OCI-LY3 (cell line): ENCODE measurements around the gene CYYR1.

Experiments used
- H2AFZ ChIP-seq: fragments of 200-600, 300-600 bp; shearing (Covaris generic); 2 replicates; pipeline ENCODE4 v1.6.0; 2014; ENCODE audit warnings: antibody characterized with exemption, low read depth, low read length
- H3K27ac ChIP-seq: fragments of 200-600, 300-600 bp; sonication (generic); 2 replicates; pipeline ENCODE4 v1.5.1; 2014; ENCODE audit warnings: mild to moderate bottlenecking, low read length, moderate library complexity, mixed read lengths
- H3K27me3 ChIP-seq: fragments of 200-600, 300-600 bp; sonication (generic); 2 replicates; pipeline ENCODE4 v1.6.1; 2014; ENCODE audit warnings: low read depth, low read length, mixed read lengths
- H3K36me3 ChIP-seq: fragments of 200-600, 300-600 bp; sonication (generic); replicated peaks from 2 replicates; pipeline ENCODE3; 2014; ENCODE audit warnings: low read depth, low read length, mixed read lengths
- H3K4me1 ChIP-seq: fragments of 300-600, 200-600 bp; sonication (generic); 2 replicates; pipeline ENCODE4 v1.6.1; 2014; ENCODE audit warnings: low read length, mixed read lengths
- H3K4me2 ChIP-seq: fragments of 200-600, 300-600 bp; sonication (generic); 2 replicates; pipeline ENCODE4 v1.6.1; 2014; ENCODE audit warnings: low read length, mixed read lengths
- H3K4me3 ChIP-seq: fragments of 300-600, 200-600 bp; sonication (generic); 2 replicates; pipeline ENCODE4 v1.5.1; 2014; ENCODE audit warnings: antibody characterized with exemption, mild to moderate bottlenecking, low read length, moderate library complexity
- H3K79me2 ChIP-seq: fragments of 300-600, 200-600 bp; shearing (Covaris generic); 2 replicates; pipeline ENCODE4 v1.6.1; 2014; ENCODE audit warnings: mild to moderate bottlenecking, low read length, mixed read lengths
- H3K9ac ChIP-seq: fragments of 300-600, 200-600 bp; shearing (Covaris generic); 2 replicates; pipeline ENCODE4 v1.6.0; 2014; ENCODE audit warnings: mild to moderate bottlenecking, low read length, moderate library complexity
- H3K9me3 ChIP-seq: fragments of 200-600, 300-600 bp; shearing (Covaris generic); 2 replicates; pipeline ENCODE4 v1.6.1; 2014; ENCODE audit warnings: low read length, mixed read lengths; ENCODE audit not compliant: insufficient read depth
- H4K20me1 ChIP-seq: fragments of 200-600, 300-600 bp; sonication (generic); 2 replicates; pipeline ENCODE4 v1.6.1; 2016; ENCODE audit warnings: low read length, mixed read lengths; ENCODE audit not compliant: insufficient read depth
- EZH2phosphoT487 ChIP-seq: fragments of 200-600 bp; shearing (Covaris generic); IDR thresholded peaks from 2 replicates; pipeline ENCODE4 v1.6.1; 2018; ENCODE audit warnings: antibody characterized with exemption, mixed run types, low read depth
- TF ChIP-seq, protein P1 (sequence below): fragments of 200-600, 300-600 bp; sonication (generic); IDR thresholded peaks from 2 replicates; pipeline ENCODE4 v1.5.1; 2014; ENCODE audit warnings: antibody characterized with exemption, low read length, low read depth

CYYR1 gene

DNA sequence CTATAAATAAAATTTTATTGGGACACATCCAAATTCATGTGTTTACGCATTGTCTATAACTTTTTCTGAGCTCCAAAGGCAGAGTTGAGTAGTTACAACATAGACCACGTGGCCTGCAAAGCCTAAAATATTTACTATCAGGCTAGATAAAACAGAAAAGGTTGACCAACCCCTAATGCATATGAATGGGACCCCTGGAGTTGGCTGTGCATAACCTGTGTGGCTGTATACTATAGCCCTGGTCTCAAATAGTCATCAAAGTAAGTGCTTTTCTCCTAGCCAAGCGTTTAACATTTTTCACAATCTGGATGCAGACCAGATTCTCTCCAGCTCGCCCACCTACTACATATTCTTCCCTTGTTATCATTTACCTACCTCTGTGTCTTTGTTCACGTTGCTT lies 60.4 kb downstream of the CYYR1 start:
- Histone ChIP-seq H4K20me1 (no peaks in the 10 kb centered on the region), H3K27me3 (no peaks in the 10 kb centered on the region), H3K79me2 (no peaks in the 10 kb centered on the region), H3K9ac (no peak overlapping the region), H3K27ac (no peak overlapping the region), H3K4me1 (peaks cover 6% of the 10 kb centered on the region; the same call in 1 of the 2 replicates), H3K36me3 (no peaks in the 10 kb centered on the region), H3K4me2 (no peak overlapping the region), H3K4me3 (no peak overlapping the region), H3K9me3 (no peaks in the 10 kb centered on the region), H2AFZ (no peak overlapping the region)
- TF ChIP-seq, protein P1, sequence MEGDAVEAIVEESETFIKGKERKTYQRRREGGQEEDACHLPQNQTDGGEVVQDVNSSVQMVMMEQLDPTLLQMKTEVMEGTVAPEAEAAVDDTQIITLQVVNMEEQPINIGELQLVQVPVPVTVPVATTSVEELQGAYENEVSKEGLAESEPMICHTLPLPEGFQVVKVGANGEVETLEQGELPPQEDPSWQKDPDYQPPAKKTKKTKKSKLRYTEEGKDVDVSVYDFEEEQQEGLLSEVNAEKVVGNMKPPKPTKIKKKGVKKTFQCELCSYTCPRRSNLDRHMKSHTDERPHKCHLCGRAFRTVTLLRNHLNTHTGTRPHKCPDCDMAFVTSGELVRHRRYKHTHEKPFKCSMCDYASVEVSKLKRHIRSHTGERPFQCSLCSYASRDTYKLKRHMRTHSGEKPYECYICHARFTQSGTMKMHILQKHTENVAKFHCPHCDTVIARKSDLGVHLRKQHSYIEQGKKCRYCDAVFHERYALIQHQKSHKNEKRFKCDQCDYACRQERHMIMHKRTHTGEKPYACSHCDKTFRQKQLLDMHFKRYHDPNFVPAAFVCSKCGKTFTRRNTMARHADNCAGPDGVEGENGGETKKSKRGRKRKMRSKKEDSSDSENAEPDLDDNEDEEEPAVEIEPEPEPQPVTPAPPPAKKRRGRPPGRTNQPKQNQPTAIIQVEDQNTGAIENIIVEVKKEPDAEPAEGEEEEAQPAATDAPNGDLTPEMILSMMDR = no peak
- no peak for TF ChIP-seq EZH2phosphoT487

DNA sequence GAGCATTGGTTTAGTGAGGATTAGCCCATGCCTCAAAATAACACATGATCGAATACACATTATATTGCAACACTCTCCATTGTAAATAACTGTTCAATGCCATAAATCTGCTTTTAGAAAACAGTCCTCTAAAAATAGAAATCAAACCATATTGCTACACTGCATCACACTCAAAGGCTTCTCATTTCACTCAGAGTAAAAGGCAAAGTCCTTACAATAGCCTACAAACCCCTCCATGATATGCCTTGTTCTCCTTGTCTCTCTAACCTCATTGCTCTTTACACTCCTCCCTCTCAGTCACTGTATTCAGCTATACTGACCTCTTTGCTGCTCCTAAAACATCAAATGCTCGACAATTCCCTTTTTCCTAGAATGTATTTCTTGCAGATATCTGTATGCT lies 64.2 kb downstream of the CYYR1 start:
- Histone ChIP-seq H4K20me1 (no peaks in the 10 kb centered on the region), H3K4me1 (no peaks in the 10 kb centered on the region), H3K9ac (no peak overlapping the region), H3K4me3 (no peak overlapping the region), H3K79me2 (no peaks in the 10 kb centered on the region), H3K36me3 (no peaks in the 10 kb centered on the region), H3K27me3 (no peaks in the 10 kb centered on the region), H3K9me3 (no peaks in the 10 kb centered on the region), H3K27ac (no peak overlapping the region), H3K4me2 (no peak overlapping the region), H2AFZ (no peak overlapping the region)
- no peak for TF ChIP-seq EZH2phosphoT487
- TF ChIP-seq, protein P1 = no peak

DNA sequence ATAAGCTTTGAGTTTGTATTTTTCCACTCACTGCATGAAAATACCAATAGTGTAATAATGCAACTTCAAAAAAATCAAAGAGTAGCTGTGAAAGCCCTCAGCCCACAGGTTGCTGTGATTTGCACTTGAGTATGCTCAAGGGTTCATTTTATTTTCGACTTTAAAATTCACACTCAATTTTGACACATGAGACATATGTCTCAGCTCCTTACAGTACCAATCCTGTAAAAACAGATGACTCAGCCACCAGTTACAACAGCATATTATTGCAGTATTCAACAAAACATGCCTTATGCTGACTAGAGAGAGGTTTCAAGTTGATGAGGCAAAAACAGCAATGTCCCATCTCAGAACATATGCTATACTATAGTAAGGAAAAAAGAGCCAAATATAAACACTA lies 66.1 kb downstream of the CYYR1 start:
- Histone ChIP-seq H3K36me3 (no peaks in the 10 kb centered on the region), H3K27ac (no peak overlapping the region), H3K4me3 (no peak overlapping the region), H3K9ac (no peak overlapping the region), H3K27me3 (no peaks in the 10 kb centered on the region), H2AFZ (no peak overlapping the region), H3K4me2 (no peak overlapping the region), H3K79me2 (no peaks in the 10 kb centered on the region), H3K4me1 (no peaks in the 10 kb centered on the region), H4K20me1 (no peaks in the 10 kb centered on the region), H3K9me3 (no peaks in the 10 kb centered on the region)
- TF ChIP-seq EZH2phosphoT487 = no peak
- TF ChIP-seq, protein P1 = no peak

DNA sequence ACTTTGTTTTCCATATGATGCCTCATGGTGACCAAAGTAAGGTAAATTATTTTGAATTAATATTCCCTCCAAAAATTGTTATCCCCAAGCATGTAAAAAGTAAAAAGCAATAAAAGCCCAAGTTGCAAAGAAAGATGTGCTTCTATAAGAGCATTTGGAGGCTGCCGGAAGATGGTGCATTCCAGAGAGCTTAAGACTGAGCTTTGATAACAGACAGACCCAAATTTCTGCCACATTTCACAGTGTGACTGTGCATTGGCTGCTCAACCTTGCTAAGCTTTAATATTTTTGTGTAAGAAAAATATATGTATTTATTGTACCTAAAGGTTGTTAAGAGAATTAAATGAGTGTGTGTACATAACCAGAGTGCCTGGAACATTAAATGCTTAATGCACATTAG lies 67.9 kb downstream of the CYYR1 start:
- no peak overlapping the region for H3K27ac ChIP-seq
- no peak overlapping the region for H3K9ac ChIP-seq
- H3K27me3 ChIP-seq = no peaks in the 10 kb centered on the region
- TF ChIP-seq, protein P1 = no peak
- no peak for TF ChIP-seq EZH2phosphoT487
- no peaks in the 10 kb centered on the region for H3K36me3 ChIP-seq
- no peaks in the 10 kb centered on the region for H3K4me1 ChIP-seq
- no peaks in the 10 kb centered on the region for H3K9me3 ChIP-seq
- H3K4me3 ChIP-seq = no peak overlapping the region
- no peak overlapping the region for H2AFZ ChIP-seq
- no peaks in the 10 kb centered on the region for H4K20me1 ChIP-seq
- no peaks in the 10 kb centered on the region for H3K79me2 ChIP-seq
- H3K4me2 ChIP-seq = no peak overlapping the region
